HepG2 (cell line): ENCODE results near the gene CHMP6. TPM values are rescaled to one million over a fixed set of nuclear protein-coding genes. Genes with fewer than 3 reads are reported as not detected.
A peak's percentile ranks its signal among the peaks of the same experiment; 100 is the strongest.

Source experiments
- CSRNP1 ChIP-seq: sonication (generic); formaldehyde crosslinking; IDR thresholded peaks from 2 replicates; pipeline ENCODE4 v1.8.1; 2023; ENCODE audit warnings: mild to moderate bottlenecking, missing genetic modification reagents
- HDAC2 ChIP-seq: sonication (generic); formaldehyde crosslinking; IDR thresholded peaks from 2 replicates; pipeline ENCODE4 v1.4.0; 2020; ENCODE audit warnings: missing genetic modification reagents
- MED1 ChIP-seq: sonication (generic); formaldehyde crosslinking; IDR thresholded peaks from 2 replicates; pipeline ENCODE4 v1.4.0; 2020; ENCODE audit warnings: missing genetic modification reagents
- MTF2 ChIP-seq: sonication (generic); formaldehyde crosslinking; IDR thresholded peaks from 2 replicates; pipeline ENCODE4 v1.5.0; 2020; ENCODE audit warnings: missing genetic modification reagents, borderline replicate concordance
- SALL1 ChIP-seq: sonication (generic); formaldehyde crosslinking; IDR thresholded peaks from 2 replicates; pipeline ENCODE4 v1.8.0; 2022; ENCODE audit warnings: mild to moderate bottlenecking, missing genetic modification reagents
- SNAI1 ChIP-seq: sonication (generic); formaldehyde crosslinking; IDR thresholded peaks from 2 replicates; pipeline ENCODE4 v1.5.0; 2020; ENCODE audit warnings: mild to moderate bottlenecking, missing genetic modification reagents, borderline replicate concordance
- TARDBP ChIP-seq: sonication (generic); formaldehyde crosslinking; IDR thresholded peaks from 2 replicates; pipeline ENCODE4 v1.8.0; 2022; ENCODE audit warnings: mild to moderate bottlenecking, missing genetic modification reagents
- YEATS4 ChIP-seq: sonication (generic); formaldehyde crosslinking; IDR thresholded peaks from 2 replicates; pipeline ENCODE4 v1.4.0; 2020; ENCODE audit warnings: missing genetic modification reagents, borderline replicate concordance
- ZBTB7A ChIP-seq: sonication (generic); formaldehyde crosslinking; IDR thresholded peaks from 2 replicates; pipeline ENCODE4 v1.8.0; 2022; ENCODE audit warnings: mild to moderate bottlenecking, missing genetic modification reagents
- ZKSCAN5 ChIP-seq: sonication (generic); formaldehyde crosslinking; IDR thresholded peaks from 2 replicates; pipeline ENCODE4 v1.5.1; 2020; ENCODE audit warnings: mild to moderate bottlenecking, missing genetic modification reagents
- ZMAT3 ChIP-seq: sonication (generic); formaldehyde crosslinking; conservative IDR thresholded peaks from 2 replicates; pipeline ENCODE4 v1.7.0; 2021; ENCODE audit warnings: missing genetic modification reagents
- ZNF225 ChIP-seq: sonication (generic); formaldehyde crosslinking; IDR thresholded peaks from 2 replicates; pipeline ENCODE4 v1.4.0; 2020; ENCODE audit warnings: mild to moderate bottlenecking, missing genetic modification reagents
- ZNF280B ChIP-seq: sonication (generic); formaldehyde crosslinking; IDR thresholded peaks from 2 replicates; pipeline ENCODE4 v1.5.0; 2020; ENCODE audit warnings: missing genetic modification reagents, mild to moderate bottlenecking, borderline replicate concordance
- ZNF639 ChIP-seq: conservative IDR thresholded peaks from 2 replicates; pipeline ENCODE4 v1.6.1; 2018; ENCODE audit warnings: missing genetic modification reagents
- ZNF709 ChIP-seq: sonication (generic); formaldehyde crosslinking; IDR thresholded peaks from 2 replicates; pipeline ENCODE4 v1.5.0; 2020; ENCODE audit warnings: mild to moderate bottlenecking, missing genetic modification reagents
- ZNF773 ChIP-seq: sonication (generic); formaldehyde crosslinking; IDR thresholded peaks from 2 replicates; pipeline ENCODE4 v1.4.0; 2020; ENCODE audit warnings: missing genetic modification reagents, borderline replicate concordance
- polyA plus RNA-seq, 8 experiments: library from polyadenylated mRNA; depleted of rRNA in 3 of 8; stranded (reverse) in 7 of 8; unstranded in 1 of 8; fragments of >200 nt; fragmentation: Illumina TruSeq in 4 of 8; extraction: Trizol in 4 of 8; gene quantifications; 2 replicates each; pipeline versions ENCODE4 v1.2.1 to v1.2.3, GENCODE V29; 2011 to 2016; ENCODE audit warnings: low read depth in 4 of 8, missing spikeins in 1 of 8, mixed read lengths in 1 of 8; ENCODE audit not compliant: insufficient read depth in 1 of 8
- total RNA-seq, 5 experiments: library from RNA; depleted of rRNA; stranded (reverse); fragments of >200 nt; fragmentation: Illumina TruSeq; extraction: Trizol; gene quantifications; 2 replicates each; pipeline ENCODE4 v1.2.3, GENCODE V29; 2016; ENCODE audit warnings: low read depth in 1 of 5
- TF ChIP-seq, protein P1 (sequence below): sonication (generic); formaldehyde crosslinking; IDR thresholded peaks from 2 replicates; pipeline ENCODE4 v1.8.1; 2022; ENCODE audit warnings: low read depth, mild to moderate bottlenecking, missing genetic modification reagents
- TF ChIP-seq, protein P2 (sequence below): sonication (generic); formaldehyde crosslinking; IDR thresholded peaks from 2 replicates; pipeline ENCODE4 v1.4.0; 2020; ENCODE audit warnings: missing genetic modification reagents

The CHMP6 gene
- total and polyA plus RNA-seq, 2 of the 13 experiments (the other 11 are each of a cell fraction or from before 2014, with no cell fraction given) = 11.1 to 24.2 TPM

DNA sequence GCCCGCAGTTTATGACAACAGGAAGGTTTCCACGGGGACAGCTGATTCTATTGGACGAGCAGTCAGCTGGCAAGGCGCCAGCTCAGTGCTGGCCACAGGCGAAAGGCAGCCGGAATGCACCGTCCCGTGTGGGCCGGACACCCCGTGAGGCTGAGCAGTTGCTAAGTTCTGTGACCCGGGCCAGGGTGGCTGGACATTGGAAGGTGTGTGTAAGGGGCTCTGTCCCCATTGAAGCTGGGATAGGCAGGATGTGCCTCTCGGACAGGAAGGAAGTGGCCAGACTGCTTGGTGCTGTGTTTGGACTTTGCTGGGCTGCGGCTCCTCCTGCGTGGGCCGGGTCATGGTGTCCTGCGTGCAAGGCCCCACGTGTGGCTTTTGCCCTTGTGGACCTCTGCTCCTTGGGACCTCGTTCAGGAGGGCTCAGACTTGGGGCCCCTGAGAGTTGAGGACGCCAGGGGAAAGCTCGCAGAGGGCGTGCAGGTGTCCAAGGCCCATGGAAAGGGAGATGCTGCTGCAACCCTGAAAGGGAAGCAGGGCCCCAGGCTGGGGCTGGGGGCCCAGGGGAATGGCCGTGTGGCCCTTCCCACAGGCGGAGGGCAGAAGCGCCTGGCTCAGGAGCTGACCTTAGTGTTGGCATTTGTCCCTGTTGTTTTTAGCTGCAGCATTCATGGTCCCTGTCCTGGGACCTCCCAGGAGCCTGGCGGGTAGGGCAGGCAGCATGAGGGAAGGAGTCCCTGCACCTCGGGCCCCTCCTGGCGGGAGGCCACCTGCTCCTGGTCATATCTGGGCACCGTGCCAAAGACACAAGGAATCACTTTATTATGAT, 53.3 kb downstream of the CHMP6 start (continued):
- TF ChIP-seq, protein P1, sequence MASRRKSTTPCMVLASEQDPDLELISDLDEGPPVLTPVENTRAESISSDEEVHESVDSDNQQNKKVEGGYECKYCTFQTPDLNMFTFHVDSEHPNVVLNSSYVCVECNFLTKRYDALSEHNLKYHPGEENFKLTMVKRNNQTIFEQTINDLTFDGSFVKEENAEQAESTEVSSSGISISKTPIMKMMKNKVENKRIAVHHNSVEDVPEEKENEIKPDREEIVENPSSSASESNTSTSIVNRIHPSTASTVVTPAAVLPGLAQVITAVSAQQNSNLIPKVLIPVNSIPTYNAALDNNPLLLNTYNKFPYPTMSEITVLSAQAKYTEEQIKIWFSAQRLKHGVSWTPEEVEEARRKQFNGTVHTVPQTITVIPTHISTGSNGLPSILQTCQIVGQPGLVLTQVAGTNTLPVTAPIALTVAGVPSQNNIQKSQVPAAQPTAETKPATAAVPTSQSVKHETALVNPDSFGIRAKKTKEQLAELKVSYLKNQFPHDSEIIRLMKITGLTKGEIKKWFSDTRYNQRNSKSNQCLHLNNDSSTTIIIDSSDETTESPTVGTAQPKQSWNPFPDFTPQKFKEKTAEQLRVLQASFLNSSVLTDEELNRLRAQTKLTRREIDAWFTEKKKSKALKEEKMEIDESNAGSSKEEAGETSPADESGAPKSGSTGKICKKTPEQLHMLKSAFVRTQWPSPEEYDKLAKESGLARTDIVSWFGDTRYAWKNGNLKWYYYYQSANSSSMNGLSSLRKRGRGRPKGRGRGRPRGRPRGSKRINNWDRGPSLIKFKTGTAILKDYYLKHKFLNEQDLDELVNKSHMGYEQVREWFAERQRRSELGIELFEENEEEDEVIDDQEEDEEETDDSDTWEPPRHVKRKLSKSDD (CRISPR knock-in tag) = no peak; the same call in 1 of the 2 replicates
- TF ChIP-seq HDAC2 (CRISPR knock-in tag) (peak; percentile 45; the same call in 1 of the 2 replicates), ZMAT3 (no peak), CSRNP1 (CRISPR knock-in tag) (no peak), ZNF773 (no peak), ZBTB7A (no peak; the same call in 1 of the 2 replicates), ZNF280B (CRISPR knock-in tag) (peak; percentile 39; the same call in 1 of the 2 replicates), TARDBP (CRISPR knock-in tag) (peak; percentile 29; the same call in 1 of the 2 replicates), YEATS4 (CRISPR knock-in tag) (peak; percentile 48; the same call in 1 of the 2 replicates), ZNF225 (CRISPR knock-in tag) (0 out of 2 replicates have a peak, but pooled peaks have one; percentile 23), SALL1 (peak; percentile 46; the same call in 1 of the 2 replicates), SNAI1 (CRISPR knock-in tag) (0 out of 2 replicates have a peak, but pooled peaks have one; percentile 23), MTF2 (CRISPR knock-in tag) (no peak), ZNF639 (CRISPR knock-in tag) (0 out of 2 replicates have a peak, but pooled peaks have one; percentile 28), ZKSCAN5 (no peak), ZNF709 (CRISPR knock-in tag) (no peak), MED1 (CRISPR knock-in tag) (peak; percentile 50; the same call in 1 of the 2 replicates)
- TF ChIP-seq, protein P2, sequence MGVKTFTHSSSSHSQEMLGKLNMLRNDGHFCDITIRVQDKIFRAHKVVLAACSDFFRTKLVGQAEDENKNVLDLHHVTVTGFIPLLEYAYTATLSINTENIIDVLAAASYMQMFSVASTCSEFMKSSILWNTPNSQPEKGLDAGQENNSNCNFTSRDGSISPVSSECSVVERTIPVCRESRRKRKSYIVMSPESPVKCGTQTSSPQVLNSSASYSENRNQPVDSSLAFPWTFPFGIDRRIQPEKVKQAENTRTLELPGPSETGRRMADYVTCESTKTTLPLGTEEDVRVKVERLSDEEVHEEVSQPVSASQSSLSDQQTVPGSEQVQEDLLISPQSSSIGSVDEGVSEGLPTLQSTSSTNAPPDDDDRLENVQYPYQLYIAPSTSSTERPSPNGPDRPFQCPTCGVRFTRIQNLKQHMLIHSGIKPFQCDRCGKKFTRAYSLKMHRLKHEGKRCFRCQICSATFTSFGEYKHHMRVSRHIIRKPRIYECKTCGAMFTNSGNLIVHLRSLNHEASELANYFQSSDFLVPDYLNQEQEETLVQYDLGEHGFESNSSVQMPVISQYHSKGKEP = no peak
